Posterior cingulate gyrus (tissue), 11 donors: ENCODE measurements around the gene KEL.

ENCODE experiments used
- DNase-seq, 10 donors: peaks; one replicate each; pipeline versions ENCODE4 v3.0.0 to v3.0.0-alpha.2; 2020 to 2021; ENCODE audit warnings: mixed read lengths in 3 of 10
- intact Hi-C: fragments of 100-400 bp; cut with DNase I; formaldehyde crosslinking; loops from one replicate; pipeline ENCODE4 v1.15.1; 2023

KEL gene

GRCh38 chr7:142905759-142906158, 56.4 kb downstream of the KEL start:
- intact Hi-C loops, result no loop called here
- no peak for DNase-seq

GRCh38 chr7:142904128-142904527, 58.0 kb downstream of the KEL start:
- intact Hi-C loops, result no loop called here
- no peak for DNase-seq

- DNase-seq, result no peak
- intact Hi-C loops, result no loop called here
Measured at GRCh38 chr7:142901426-142902259, 60.5 kb downstream of the KEL start.

- intact Hi-C loops, result no loop called here
- no peak for DNase-seq
Measured at GRCh38 chr7:142899661-142900060, 62.5 kb downstream of the KEL start.

DNA sequence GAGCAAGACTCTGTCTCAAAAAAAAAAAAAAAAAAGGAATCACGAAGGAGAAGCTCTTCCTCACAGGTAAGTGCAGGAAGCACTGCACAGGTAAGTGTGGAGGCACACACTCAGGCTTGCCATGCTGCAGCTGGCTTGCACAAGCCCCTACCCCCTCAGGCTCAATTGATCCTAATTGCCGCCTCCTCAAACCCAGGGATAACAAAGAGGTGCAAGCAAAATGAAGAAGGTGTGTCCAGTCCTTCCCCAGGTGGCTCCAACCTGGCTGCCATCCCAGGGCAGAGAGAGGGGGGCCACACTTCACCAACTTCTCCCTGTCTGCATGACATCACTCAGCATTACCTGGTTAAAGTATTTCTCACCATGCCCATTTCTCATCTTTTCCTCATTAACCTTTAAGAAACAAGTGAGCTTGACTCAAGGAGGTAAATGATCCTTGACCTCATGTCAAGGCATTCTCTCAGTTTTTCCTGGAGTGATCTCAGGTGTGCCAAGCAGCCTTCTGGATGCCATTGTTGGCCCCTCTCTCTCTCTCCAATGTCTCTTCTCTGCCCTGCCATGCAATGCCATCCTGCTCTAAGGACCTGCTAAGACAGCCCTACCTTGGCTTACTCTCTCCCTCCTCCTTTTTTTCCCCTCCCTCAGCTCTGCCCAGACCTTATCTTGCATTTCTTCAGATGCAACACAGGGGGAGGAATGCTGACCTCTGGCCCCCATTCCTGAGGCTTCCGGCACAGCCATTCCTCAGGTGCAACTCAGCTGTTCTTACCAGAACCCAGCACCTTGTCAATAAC, 63.6 kb downstream of the KEL start:
- intact Hi-C loops, result no loop called here
- no peak for DNase-seq

DNA sequence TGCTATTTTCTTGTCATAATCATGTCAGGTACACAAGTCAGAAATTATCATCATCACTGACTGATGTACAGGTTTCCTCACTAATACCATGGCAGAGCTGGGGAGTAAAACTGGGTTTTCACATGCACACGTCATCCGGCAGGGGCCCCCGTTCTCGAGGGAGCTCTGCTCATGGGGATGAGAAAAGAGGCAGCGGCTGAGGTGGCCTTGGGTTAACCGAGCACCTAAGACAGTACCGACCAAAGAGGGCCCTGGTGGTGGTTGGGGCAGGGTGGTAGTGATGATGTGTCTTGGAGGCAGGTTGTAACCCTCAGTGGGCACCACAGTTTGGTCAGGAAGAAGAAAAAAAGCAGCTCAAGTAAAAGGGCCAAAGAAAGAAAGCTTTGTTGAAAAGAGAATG, 64.5 kb downstream of the KEL start:
- no peak for DNase-seq
- intact Hi-C loops, result no loop called here

- intact Hi-C loops, result no loop called here
- DNase-seq, result no peak
Measured at GRCh38 chr7:142896741-142897379, 65.3 kb downstream of the KEL start.

- no peak for DNase-seq
- intact Hi-C loops, result no loop called here
Measured at GRCh38 chr7:142896151-142896550, 66.0 kb downstream of the KEL start.

DNA sequence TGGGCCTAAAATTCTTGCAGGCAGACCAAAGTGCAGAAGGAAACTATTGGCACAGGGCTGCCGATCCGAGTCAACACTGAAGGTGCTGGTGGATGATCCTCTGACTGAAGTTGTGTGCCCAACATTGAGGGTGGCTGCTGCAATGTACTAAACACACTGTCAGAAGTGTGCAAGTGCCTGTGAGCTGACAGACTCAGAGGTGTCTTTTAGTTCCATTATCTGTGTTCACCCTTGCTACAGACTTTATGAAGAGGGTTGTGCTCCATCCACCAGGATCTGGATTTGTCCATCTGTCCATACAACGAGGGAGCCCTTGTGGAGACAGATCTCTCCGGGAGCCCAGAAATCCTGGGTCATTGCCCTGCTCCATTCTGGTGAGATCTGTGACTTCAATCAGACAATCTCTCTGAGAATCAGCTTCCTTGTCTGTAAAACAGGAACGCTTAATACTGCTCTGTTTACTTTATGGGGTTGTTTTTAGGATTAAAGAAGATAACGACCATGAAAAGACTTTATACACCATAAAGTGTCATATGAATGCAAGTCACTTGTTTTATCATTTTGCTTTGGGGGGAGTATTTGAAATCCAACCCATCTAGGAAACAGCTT, 67.1 kb downstream of the KEL start:
- intact Hi-C loops, result no loop called here
- no peak for DNase-seq

DNA sequence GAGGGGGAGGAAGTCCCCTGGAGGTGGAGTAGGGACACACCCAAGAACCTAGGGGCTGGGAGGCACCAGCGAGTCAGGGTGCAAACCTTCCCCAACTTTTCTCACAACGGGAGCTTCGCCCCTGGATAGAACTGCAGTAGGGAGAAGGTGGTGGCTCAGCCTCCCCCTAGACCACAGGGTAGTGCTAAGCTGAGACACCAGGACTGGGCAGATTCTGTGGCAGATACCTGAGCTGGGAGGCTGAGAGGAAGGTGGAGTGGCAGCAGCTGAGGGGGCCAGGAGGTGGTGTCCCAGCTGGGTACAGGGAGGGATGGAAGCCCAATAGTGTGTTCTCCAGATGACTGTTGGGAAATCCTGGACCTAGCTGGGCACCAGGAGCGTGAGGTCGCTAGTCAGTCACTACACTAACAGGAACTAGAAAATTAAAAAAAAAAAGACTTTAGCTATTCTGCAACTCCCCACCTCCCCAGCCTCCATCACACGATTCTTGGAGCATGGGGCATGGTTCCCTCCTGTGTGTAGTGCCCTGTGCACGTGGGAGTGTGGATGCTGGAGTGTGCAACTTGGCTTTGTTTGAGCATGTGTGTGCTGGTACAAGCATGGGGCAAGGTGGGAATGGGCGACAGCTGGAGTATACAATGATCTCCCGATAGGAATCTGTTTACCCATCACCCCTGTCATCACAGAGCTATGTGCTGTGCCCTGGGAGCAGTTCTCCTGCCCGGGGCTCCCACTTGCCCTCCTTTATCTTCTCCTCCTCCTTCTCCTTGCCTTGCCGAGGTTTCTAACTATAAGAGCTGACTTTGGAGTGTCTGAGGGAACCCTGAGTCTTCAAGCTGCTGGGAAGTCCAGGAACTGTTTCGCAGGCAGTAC, 67.8 kb downstream of the KEL start:
- intact Hi-C loops, result no loop called here
- peak in 1 of 10 donors; percentile 41 for DNase-seq

GRCh38 chr7:142892951-142893350, 69.2 kb downstream of the KEL start:
- intact Hi-C loops, result no loop called here
- DNase-seq, result no peak

DNA sequence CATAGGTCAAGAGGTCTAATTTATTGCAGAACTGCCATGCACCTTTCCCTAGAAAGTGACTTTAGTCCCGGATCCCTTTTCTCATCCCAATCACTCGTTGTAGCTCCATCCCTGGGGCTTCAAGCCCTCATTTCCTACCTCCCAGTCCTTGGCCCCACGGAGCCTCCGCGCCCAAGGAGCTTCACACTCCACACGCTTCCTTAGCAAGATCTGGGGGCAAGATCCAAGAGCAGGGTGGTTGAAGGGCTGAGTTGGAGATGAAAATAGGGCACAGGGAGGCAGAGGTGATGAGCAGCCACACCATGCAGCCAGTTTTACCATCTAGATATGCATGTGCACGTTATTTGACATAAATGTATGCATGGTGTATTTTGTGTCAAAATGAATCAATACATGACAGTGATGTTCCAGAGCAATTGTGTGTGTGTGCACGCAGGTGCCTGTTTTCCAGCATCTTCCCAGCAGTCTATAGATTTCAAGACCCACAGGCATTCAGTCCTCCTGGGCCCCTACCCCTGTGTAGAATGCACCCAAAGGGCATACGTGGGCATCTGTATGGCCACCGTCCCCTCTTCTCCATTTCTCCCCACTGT, 70.6 kb downstream of the KEL start:
- intact Hi-C loops, result no loop called here
- DNase-seq, result peak in 1 of 10 donors; percentile 49
